ENCODE results near the gene EPB41L4A. TPM values are rescaled to one million over a fixed set of nuclear protein-coding genes. Genes with fewer than 3 reads are reported as not detected.

Gene EPB41L4A
- total RNA-seq, 1 experiment from 2014 or later, result 0.87 TPM

- no peaks in the 10 kb centered on the region for H3K27me3 ChIP-seq (ENCODE audit: control insufficient read depth, insufficient read depth, low read length)
- no TSS peak for BruUV-seq (replicated peaks)
- H3K4me1 ChIP-seq (ENCODE audit: control insufficient read depth, insufficient read depth, low read length), result no peaks in the 10 kb centered on the region
- ATAC-seq (no peak), DNase-seq (ENCODE audit: low read depth, low spot score) (no peak)
- intact Hi-C loops (cut with micrococcal nuclease; ENCODE audit: unreplicated experiment), result no loop called here
- no peak overlapping the region for H3K4me3 ChIP-seq (ENCODE audit: low read depth in 2 of 2, low read length in 2 of 2)
- no peak for TF ChIP-seq REST (IDR thresholded peaks at IDR 0.05; ENCODE audit: insufficient read depth in 1 of 2, low read depth in 2 of 2, low read length in 1 of 2)
- no peak overlapping the region for H3K27ac ChIP-seq (ENCODE audit: low read length)
- POLR2A ChIA-PET, result no interaction called here
- CTCF ChIA-PET, result no interaction called here
- H3K9me3 ChIP-seq (ENCODE audit: control insufficient read depth, insufficient read depth, low read depth, low read length), result no peaks in the 10 kb centered on the region
- in situ Hi-C loops (cut with HindIII; ENCODE audit: low pct_unique_long_range_greater_than_20kb, low sequenced_read_pairs), result no loop called here
- no peaks in the 10 kb centered on the region for H3K36me3 ChIP-seq (ENCODE audit: control insufficient read depth, insufficient read depth, low read length)
These were observed 293.2 kb downstream of the EPB41L4A start for GRCh38 chr5:112125903-112126302.

GRCh38 chr5:112124788-112125187 lies 294.3 kb downstream of the EPB41L4A start:
- Histone ChIP-seq H3K36me3 (ENCODE audit: control insufficient read depth, insufficient read depth, low read length) (no peaks in the 10 kb centered on the region), H3K27me3 (ENCODE audit: control insufficient read depth, insufficient read depth, low read length) (no peaks in the 10 kb centered on the region), H3K27ac (ENCODE audit: low read length) (no peak overlapping the region), H3K4me3 (ENCODE audit: low read depth in 2 of 2, low read length in 2 of 2) (no peak overlapping the region), H3K4me1 (ENCODE audit: control insufficient read depth, insufficient read depth, low read length) (no peaks in the 10 kb centered on the region), H3K9me3 (ENCODE audit: control insufficient read depth, insufficient read depth, low read depth, low read length) (no peaks in the 10 kb centered on the region)
- ATAC-seq, result no peak
- intact Hi-C loops (cut with micrococcal nuclease; ENCODE audit: unreplicated experiment) (no loop called here), in situ Hi-C loops (cut with HindIII; ENCODE audit: low pct_unique_long_range_greater_than_20kb, low sequenced_read_pairs) (no loop called here)
- ChIA-PET POLR2A (no interaction called here), CTCF (no interaction called here)
- no peak for DNase-seq (ENCODE audit: low read depth, low spot score)
- no TSS peak for BruUV-seq (replicated peaks)
- TF ChIP-seq TCF7L2 (IDR thresholded peaks at IDR 0.05; ENCODE audit: low read depth, low read length) (no peak), SIN3A (IDR thresholded peaks at IDR 0.05; ENCODE audit: borderline replicate concordance, insufficient read depth, low read depth, low read length) (no peak), CTCF (IDR thresholded peaks at IDR 0.05) (no peak)

GRCh38 chr5:112123086-112123485 lies 296.0 kb downstream of the EPB41L4A start:
- ChIA-PET POLR2A (no interaction called here), CTCF (no interaction called here)
- in situ Hi-C loops (cut with HindIII; ENCODE audit: low pct_unique_long_range_greater_than_20kb, low sequenced_read_pairs) (no loop called here), intact Hi-C loops (cut with micrococcal nuclease; ENCODE audit: unreplicated experiment) (no loop called here)
- DNase-seq (ENCODE audit: low read depth, low spot score) (no peak), ATAC-seq (no peak)
- Histone ChIP-seq H3K36me3 (ENCODE audit: control insufficient read depth, insufficient read depth, low read length) (no peaks in the 10 kb centered on the region), H3K9me3 (ENCODE audit: control insufficient read depth, insufficient read depth, low read depth, low read length) (no peaks in the 10 kb centered on the region), H3K4me3 (ENCODE audit: low read depth in 2 of 2, low read length in 2 of 2) (no peak overlapping the region), H3K4me1 (ENCODE audit: control insufficient read depth, insufficient read depth, low read length) (no peaks in the 10 kb centered on the region), H3K27ac (ENCODE audit: low read length) (no peak overlapping the region), H3K27me3 (ENCODE audit: control insufficient read depth, insufficient read depth, low read length) (no peaks in the 10 kb centered on the region)
- TF ChIP-seq POLR2AphosphoS5 (IDR thresholded peaks at IDR 0.05; ENCODE audit: low read depth, low read length) (no peak), TCF7L2 (IDR thresholded peaks at IDR 0.05; ENCODE audit: low read depth, low read length) (no peak), REST (IDR thresholded peaks at IDR 0.05; ENCODE audit: insufficient read depth in 1 of 2, low read depth in 2 of 2, low read length in 1 of 2) (no peak), CTCF (IDR thresholded peaks at IDR 0.05) (no peak), SIN3A (IDR thresholded peaks at IDR 0.05; ENCODE audit: borderline replicate concordance, insufficient read depth, low read depth, low read length) (no peak)
- BruUV-seq (replicated peaks), result no TSS peak
